SJSA1 (cell line): ENCODE measurements around the gene ZBTB5. TPM values are rescaled to one million over a fixed set of nuclear protein-coding genes. Genes with fewer than 3 reads are reported as not detected.
"Not testable (repeated sequence)": the region's sequence is repeated elsewhere in the genome, so short reads cannot be mapped to it uniquely, and the experiment has no call there.

ENCODE experiments used
- DNase-seq, 2 experiments: peaks; one replicate each; pipeline ENCODE4 v3.0.0-alpha.2; 2015 to 2020; ENCODE audit warnings: low spot score in 2 of 2, low read depth in 1 of 2
- H3K27ac ChIP-seq: fragments of 250-450 bp; sonication (Bioruptor Pico); 2 replicates; pipeline ENCODE4 v1.5.1; 2020; ENCODE audit warnings: mild to moderate bottlenecking, moderate library complexity
- H3K27me3 ChIP-seq: fragments of 250-450 bp; sonication (Bioruptor Pico); replicated peaks from 2 replicates; pipeline ENCODE4 v1.5.1; 2020; ENCODE audit warnings: mild to moderate bottlenecking, moderate library complexity
- H3K36me3 ChIP-seq: fragments of 250-450 bp; sonication (Bioruptor Pico); 2 replicates; pipeline ENCODE4 v1.5.1; 2020; ENCODE audit warnings: mild to moderate bottlenecking
- H3K4me1 ChIP-seq: fragments of 250-450 bp; sonication (Bioruptor Pico); replicated peaks from 2 replicates; pipeline ENCODE4 v1.6.1; 2021; ENCODE audit warnings: mild to moderate bottlenecking
- H3K4me3 ChIP-seq: fragments of 250-450 bp; sonication (Bioruptor Pico); 2 replicates; pipeline ENCODE4 v1.5.1; 2020; ENCODE audit warnings: mild to moderate bottlenecking
- H3K9me3 ChIP-seq: fragments of 250-450 bp; sonication (Bioruptor Pico); replicated peaks from 2 replicates; pipeline ENCODE4 v1.5.1; 2020; ENCODE audit warnings: mild to moderate bottlenecking
- total RNA-seq: library from RNA; depleted of rRNA; stranded (reverse); fragments of >200 nt; shearing (Covaris generic); gene quantifications from 2 replicates; pipeline ENCODE4 v1.2.3, GENCODE V29; 2014

ZBTB5 gene
- total RNA-seq, 1 experiment from 2014 or later, result 13.7 TPM

GRCh38 chr9:37433867-37434371, 31.3 kb downstream of the ZBTB5 start:
- no peak overlapping the region for H3K27ac ChIP-seq
- no peaks in the 10 kb centered on the region for H3K9me3 ChIP-seq
- DNase-seq, result no peak

GRCh38 chr9:37432020-37432419, 33.2 kb downstream of the ZBTB5 start:
- H3K4me1 ChIP-seq, result no peaks in the 10 kb centered on the region
- no peak for DNase-seq
- H3K27ac ChIP-seq, result no peak overlapping the region
- H3K4me3 ChIP-seq, result no peak overlapping the region
- H3K27me3 ChIP-seq, result no peaks in the 10 kb centered on the region
- H3K9me3 ChIP-seq, result no peaks in the 10 kb centered on the region
- H3K36me3 ChIP-seq, result peaks cover 11% of the 10 kb centered on the region

More at GRCh38 chr9:37433867-37434371, 31.3 kb downstream of the ZBTB5 start:
- H3K36me3 ChIP-seq, result peaks cover 20% of the 10 kb centered on the region
- no peaks in the 10 kb centered on the region for H3K27me3 ChIP-seq
- H3K4me1 ChIP-seq, result no peaks in the 10 kb centered on the region
- H3K4me3 ChIP-seq, result no peak overlapping the region

- H3K27ac ChIP-seq, result no peak overlapping the region
- DNase-seq, result no peak
- H3K9me3 ChIP-seq, result no peaks in the 10 kb centered on the region
- H3K27me3 ChIP-seq, result no peaks in the 10 kb centered on the region
- H3K36me3 ChIP-seq, result peaks cover 18% of the 10 kb centered on the region; the same call in 1 of the 2 replicates
- no peak overlapping the region for H3K4me3 ChIP-seq
- no peaks in the 10 kb centered on the region for H3K4me1 ChIP-seq
Observed at GRCh38 chr9:37430841-37431597, 34.2 kb downstream of the ZBTB5 start.

GRCh38 chr9:37429441-37430285, 35.6 kb downstream of the ZBTB5 start:
- Histone ChIP-seq H3K4me1 (no peaks in the 10 kb centered on the region), H3K9me3 (no peaks in the 10 kb centered on the region), H3K27ac (no peak overlapping the region), H3K4me3 (no peak overlapping the region), H3K27me3 (no peaks in the 10 kb centered on the region), H3K36me3 (peaks cover 10% of the 10 kb centered on the region; the same call in 1 of the 2 replicates)
- DNase-seq, result no peak

GRCh38 chr9:37428345-37428744, 36.9 kb downstream of the ZBTB5 start:
- H3K27me3 ChIP-seq, result no peaks in the 10 kb centered on the region
- no peak overlapping the region for H3K4me3 ChIP-seq
- no peak overlapping the region for H3K27ac ChIP-seq
- DNase-seq, result no peak
- H3K9me3 ChIP-seq, result no peaks in the 10 kb centered on the region
- peaks cover 8% of the 10 kb centered on the region; the same call in 1 of the 2 replicates for H3K36me3 ChIP-seq
- no peaks in the 10 kb centered on the region for H3K4me1 ChIP-seq

GRCh38 chr9:37426846-37427245, 38.4 kb downstream of the ZBTB5 start:
- Histone ChIP-seq H3K27ac (no peak overlapping the region), H3K4me3 (no peak overlapping the region), H3K27me3 (no peaks in the 10 kb centered on the region), H3K36me3 (peaks cover 8% of the 10 kb centered on the region; the same call in 1 of the 2 replicates), H3K9me3 (no peaks in the 10 kb centered on the region), H3K4me1 (peaks cover 4% of the 10 kb centered on the region)
- no peak for DNase-seq

GRCh38 chr9:37426431-37426830, 38.8 kb downstream of the ZBTB5 start:
- H3K27ac ChIP-seq, H3K27me3 ChIP-seq, H3K36me3 ChIP-seq, H3K4me3 ChIP-seq, DNase-seq, H3K4me1 ChIP-seq, H3K9me3 ChIP-seq: not testable (repeated sequence)

- Histone ChIP-seq H3K4me1 (peaks cover 4% of the 10 kb centered on the region), H3K36me3 (peaks cover 8% of the 10 kb centered on the region; the same call in 1 of the 2 replicates), H3K27ac (no peak overlapping the region), H3K4me3 (no peak overlapping the region), H3K9me3 (no peaks in the 10 kb centered on the region), H3K27me3 (no peaks in the 10 kb centered on the region)
- DNase-seq, result no peak
Observed at GRCh38 chr9:37425298-37425752, 39.9 kb downstream of the ZBTB5 start.

GRCh38 chr9:37424686-37425297, 40.5 kb downstream of the ZBTB5 start:
- Histone ChIP-seq H3K36me3 (peaks cover 8% of the 10 kb centered on the region; the same call in 1 of the 2 replicates), H3K27me3 (no peaks in the 10 kb centered on the region), H3K27ac (no peak overlapping the region), H3K4me1 (peaks cover 4% of the 10 kb centered on the region), H3K9me3 (no peaks in the 10 kb centered on the region), H3K4me3 (no peak overlapping the region)
- no peak for DNase-seq

GRCh38 chr9:37424204-37424685, 41.0 kb downstream of the ZBTB5 start:
- no peaks in the 10 kb centered on the region for H3K27me3 ChIP-seq
- H3K27ac ChIP-seq, result no peak overlapping the region
- H3K4me1 ChIP-seq, result peaks cover 4% of the 10 kb centered on the region
- H3K9me3 ChIP-seq, result no peaks in the 10 kb centered on the region
- no peak overlapping the region for H3K4me3 ChIP-seq
- DNase-seq, result no peak
- H3K36me3 ChIP-seq, result peaks cover 8% of the 10 kb centered on the region; the same call in 1 of the 2 replicates

GRCh38 chr9:37423508-37423907, 41.7 kb downstream of the ZBTB5 start:
- H3K27me3 ChIP-seq, result no peaks in the 10 kb centered on the region
- H3K27ac ChIP-seq, result no peak overlapping the region
- peak overlapping the region; percentile 66; the same call in 1 of the 2 replicates for H3K4me3 ChIP-seq
- H3K9me3 ChIP-seq, result no peaks in the 10 kb centered on the region
- no peak for DNase-seq
- H3K36me3 ChIP-seq, result peaks cover 8% of the 10 kb centered on the region; the same call in 1 of the 2 replicates
- peaks cover 4% of the 10 kb centered on the region for H3K4me1 ChIP-seq

- peak; percentile 67 to 73 for DNase-seq
- Histone ChIP-seq H3K4me1 (peaks cover 4% of the 10 kb centered on the region), H3K9me3 (no peaks in the 10 kb centered on the region), H3K27me3 (no peaks in the 10 kb centered on the region), H3K27ac (peak within 1 kb of the TSS; percentile 36; the same call in 1 of the 2 replicates), H3K4me3 (peak within 1 kb of the TSS; percentile 66), H3K36me3 (peaks cover 8% of the 10 kb centered on the region; the same call in 1 of the 2 replicates)
Observed at GRCh38 chr9:37422289-37423104, 42.8 kb downstream of the ZBTB5 start, which contains the start of gene GRHPR. GRHPR (plus strand) TSS chr9:37422696; CDS start chr9:37422751, 55 bp downstream.
